H1 (cell line): ENCODE measurements around the gene FOSL1. TPM values are rescaled to one million over a fixed set of nuclear protein-coding genes. Genes with fewer than 3 reads are reported as not detected.

Experiments
- CTCF ChIA-PET: fragments of 300-600 bp; sonication (Branson Sonifier 250); formaldehyde crosslinking; loops from one replicate; lab custom pipeline; 2021; ENCODE audit not compliant: partially characterized antibody; lab: Charles Lee
- POLR2A ChIA-PET: fragments of 300-600 bp; sonication (Branson Sonifier 250); formaldehyde crosslinking; loops from one replicate; lab custom pipeline; 2021; ENCODE audit warnings: inconsistent platforms; ENCODE audit not compliant: partially characterized antibody; lab: Charles Lee
- DNase-seq, 2 experiments: peaks; one replicate each; pipeline versions ENCODE4 v3.0.0 to v3.0.0-alpha.2; 2010 to 2022; ENCODE audit warnings: low spot score in 2 of 2, low read depth in 1 of 2, mixed read lengths in 1 of 2
- FAIRE-seq: peaks from 2 replicates; lab custom pipeline; 2011; peaks lifted over from hg19 to GRCh38; lab: Jason Lieb, UNC
- H2AFZ ChIP-seq: 2 replicates; pipeline ENCODE4 v1.8.1; 2012; ENCODE audit warnings: low read length, inconsistent platforms
- H2AK5ac ChIP-seq: 2 replicates; pipeline ENCODE4 v1.6.1; 2013; ENCODE audit warnings: low read depth, low read length
- H2BK120ac ChIP-seq: replicated peaks from 2 replicates; pipeline ENCODE3; 2013; ENCODE audit warnings: low read depth, low read length, inconsistent platforms
- H2BK12ac ChIP-seq: 2 replicates; pipeline ENCODE4 v1.6.1; 2013; ENCODE audit warnings: low read depth, low read length
- H2BK15ac ChIP-seq: 2 replicates; pipeline ENCODE4 v1.6.1; 2013; ENCODE audit warnings: low read length
- H2BK20ac ChIP-seq: 2 replicates; pipeline ENCODE4 v1.6.1; 2013; ENCODE audit warnings: low read length
- H2BK5ac ChIP-seq: 2 replicates; pipeline ENCODE4 v1.6.1; 2013; ENCODE audit warnings: low read depth, low read length
- H3K14ac ChIP-seq: 2 replicates; pipeline ENCODE4 v1.6.1; 2013; ENCODE audit warnings: inconsistent platforms; ENCODE audit not compliant: insufficient read length
- H3K18ac ChIP-seq: 2 replicates; pipeline ENCODE4 v1.6.1; 2013; ENCODE audit warnings: low read length; ENCODE audit errors: extremely low read depth
- H3K23ac ChIP-seq: 2 replicates; pipeline ENCODE4 v1.6.1; 2013; ENCODE audit warnings: inconsistent platforms; ENCODE audit not compliant: insufficient read length
- H3K23me2 ChIP-seq: 2 replicates; pipeline ENCODE4 v1.6.1; 2013; ENCODE audit warnings: low read depth, low read length
- H3K27ac ChIP-seq: 2 replicates; pipeline ENCODE4 v1.6.1; 2011; ENCODE audit warnings: low read depth, low read length, inconsistent platforms
- H3K27me3 ChIP-seq, 4 experiments: replicated peaks in 1 of 4; 1 replicate in 1 of 4; 2 replicates in 3 of 4; pipeline versions ENCODE4 v1.6.1 to v1.8.1; 2011 to 2013; ENCODE audit warnings: low read length in 3 of 4, mild to moderate bottlenecking in 3 of 4, inconsistent platforms in 2 of 4, mixed read lengths in 2 of 4, moderate library complexity in 1 of 4; ENCODE audit not compliant: control insufficient read depth in 3 of 4, insufficient read depth in 3 of 4; ENCODE audit errors: extremely low read depth in 1 of 4
- H3K36me3 ChIP-seq, 4 experiments: 2 replicates each; pipeline versions ENCODE4 v1.6.1 to v1.8.1; 2011 to 2013; ENCODE audit warnings: mild to moderate bottlenecking in 4 of 4, low read length in 3 of 4, moderate library complexity in 2 of 4, control low read depth in 1 of 4, inconsistent platforms in 1 of 4; ENCODE audit not compliant: insufficient read depth in 4 of 4, control insufficient read depth in 2 of 4
- H3K4ac ChIP-seq: replicated peaks from 2 replicates; pipeline ENCODE3; 2013; ENCODE audit warnings: low read length, low read depth, mixed read lengths, inconsistent platforms; ENCODE audit not compliant: insufficient read length
- H3K4me1 ChIP-seq, 4 experiments: replicated peaks in 1 of 4; 1 replicate in 1 of 4; 2 replicates in 3 of 4; pipeline versions ENCODE4 v1.6.1 to v1.8.1; 2011 to 2013; ENCODE audit warnings: low read length in 3 of 4, inconsistent platforms in 2 of 4, mixed read lengths in 1 of 4; ENCODE audit not compliant: insufficient read depth in 4 of 4, control insufficient read depth in 3 of 4
- H3K4me2 ChIP-seq, 2 experiments: 2 replicates each; pipeline versions ENCODE4 v1.6.1 to v1.8.1; 2011 to 2013; ENCODE audit warnings: low read depth in 2 of 2, low read length in 2 of 2, control low read depth in 1 of 2, inconsistent platforms in 1 of 2, mild to moderate bottlenecking in 1 of 2; ENCODE audit not compliant: insufficient read depth in 1 of 2
- H3K4me3 ChIP-seq, 4 experiments: fragments of 200-600, 300-600 bp in 1 of 4; sonication (generic), shearing (Covaris generic), sonication (Bioruptor Twin) in 1 of 4; 2 replicates each; pipeline versions ENCODE4 v1.5.1 to v1.8.1; 2011 to 2016; ENCODE audit warnings: low read length in 4 of 4, low read depth in 3 of 4, control low read depth in 2 of 4, inconsistent platforms in 2 of 4, mild to moderate bottlenecking in 2 of 4, mixed read lengths in 1 of 4, moderate library complexity in 1 of 4; ENCODE audit not compliant: insufficient read depth in 2 of 4; ENCODE audit errors: extremely low read depth in 1 of 4
- H3K56ac ChIP-seq: replicated peaks from 2 replicates; pipeline ENCODE3; 2013; ENCODE audit warnings: low read depth, mild to moderate bottlenecking, mixed read lengths, low read length, inconsistent platforms; ENCODE audit not compliant: insufficient read length
- H3K79me1 ChIP-seq: 2 replicates; pipeline ENCODE4 v1.6.1; 2013; ENCODE audit warnings: low read depth, low read length, control low read depth
- H3K79me2 ChIP-seq, 2 experiments: 2 replicates each; pipeline versions ENCODE4 v1.6.1 to v1.8.1; 2012 to 2013; ENCODE audit warnings: low read length in 2 of 2, mild to moderate bottlenecking in 2 of 2, inconsistent platforms in 1 of 2; ENCODE audit not compliant: insufficient read depth in 2 of 2, control insufficient read depth in 1 of 2
- H3K9ac ChIP-seq, 4 experiments: replicated peaks in 1 of 4; 1 replicate in 1 of 4; 2 replicates in 3 of 4; pipeline versions ENCODE4 v1.6.1 to v1.8.1; 2011 to 2013; ENCODE audit warnings: low read depth in 3 of 4, low read length in 3 of 4, control low read depth in 2 of 4, mild to moderate bottlenecking in 2 of 4, moderate library complexity in 2 of 4, inconsistent platforms in 1 of 4; ENCODE audit errors: extremely low read depth in 1 of 4
- H3K9me3 ChIP-seq, 2 experiments: 2 replicates each; pipeline versions ENCODE4 v1.6.1 to v1.8.1; 2012 to 2013; ENCODE audit warnings: mild to moderate bottlenecking in 2 of 2, moderate library complexity in 2 of 2, control low read depth in 1 of 2, inconsistent platforms in 1 of 2, low read depth in 1 of 2, low read length in 1 of 2, mixed read lengths in 1 of 2; ENCODE audit not compliant: insufficient read depth in 2 of 2
- H4K20me1 ChIP-seq, 2 experiments: replicated peaks in 1 of 2; 2 replicates each; pipeline versions ENCODE3 to v1.8.1; 2011 to 2013; ENCODE audit warnings: inconsistent platforms in 2 of 2, low read length in 2 of 2, mild to moderate bottlenecking in 1 of 2; ENCODE audit not compliant: insufficient read depth in 2 of 2, control insufficient read depth in 1 of 2
- H4K5ac ChIP-seq: 2 replicates; pipeline ENCODE4 v1.6.1; 2013; ENCODE audit warnings: low read length, low read depth, mixed read lengths, inconsistent platforms; ENCODE audit not compliant: insufficient read length
- H4K8ac ChIP-seq: 2 replicates; pipeline ENCODE4 v1.8.0; 2013; ENCODE audit warnings: mild to moderate bottlenecking, moderate library complexity, low read length, inconsistent platforms; ENCODE audit not compliant: insufficient read depth; ENCODE audit errors: extremely low read depth
- H4K91ac ChIP-seq: replicated peaks from 2 replicates; pipeline ENCODE3; 2013; ENCODE audit warnings: low read length, mixed read lengths, inconsistent platforms; ENCODE audit not compliant: insufficient read length
- BRCA1 ChIP-seq: IDR thresholded peaks from 2 replicates; pipeline ENCODE4 v1.6.1; 2012; ENCODE audit warnings: low read depth, low read length, improper control_type of control experiment
- EP300 ChIP-seq, 2 experiments: IDR thresholded peaks; 1 replicate in 1 of 2; 2 replicates in 1 of 2; pipeline ENCODE4 v1.6.1; 2011 to 2012; ENCODE audit warnings: low read depth in 2 of 2, low read length in 2 of 2, mild to moderate bottlenecking in 2 of 2, borderline replicate concordance in 1 of 2, inconsistent platforms in 1 of 2, moderate library complexity in 1 of 2
- KDM4A ChIP-seq: IDR thresholded peaks from one replicate; pipeline ENCODE4 v1.7.1; 2012; ENCODE audit warnings: low read depth, mild to moderate bottlenecking, moderate library complexity, low read length, inconsistent platforms; ENCODE audit not compliant: severe bottlenecking
- NANOG ChIP-seq: IDR thresholded peaks from 2 replicates; pipeline ENCODE4 v1.6.1; 2011; ENCODE audit warnings: low read length, low read depth, mild to moderate bottlenecking, inconsistent platforms; ENCODE audit not compliant: insufficient read depth, poor library complexity, severe bottlenecking
- NRF1 ChIP-seq: IDR thresholded peaks from 2 replicates; pipeline ENCODE4 v1.6.1; 2011; ENCODE audit warnings: mild to moderate bottlenecking, low read depth, low read length, improper control_type of control experiment
- PHF8 ChIP-seq: fragments of 200-600 bp; sonication (generic); conservative IDR thresholded peaks from 2 replicates; pipeline ENCODE4 v1.7.1; 2012; ENCODE audit warnings: low read depth, mild to moderate bottlenecking, inconsistent platforms, low read length, moderate library complexity
- RNF2 ChIP-seq: fragments of 200-900, 300-1000 bp; sonication (generic); IDR thresholded peaks from 2 replicates; pipeline ENCODE4 v1.7.1; 2016; ENCODE audit warnings: borderline replicate concordance, low read depth, mild to moderate bottlenecking, antibody characterized with exemption, low read length; ENCODE audit not compliant: poor library complexity, severe bottlenecking; ENCODE audit errors: missing control alignments
- TAF1 ChIP-seq: IDR thresholded peaks from 2 replicates; pipeline ENCODE4 v1.6.1; 2011; ENCODE audit warnings: mild to moderate bottlenecking, low read depth, low read length
- ZNF274 ChIP-seq: IDR thresholded peaks from 2 replicates; pipeline ENCODE4 v1.7.0; 2012; ENCODE audit warnings: low read length, borderline replicate concordance; ENCODE audit errors: extremely low read depth
- WGBS, 2 experiments: shearing (Covaris generic) in 1 of 2; methylation state at CpG; one replicate each; pipeline versions ENCODE4 v1.1.6 to v1.1.7; 2013 to 2015; ENCODE audit warnings: low lambda C conversion rate in 2 of 2, mixed read lengths in 2 of 2, inconsistent platforms in 1 of 2, low coverage in 1 of 2, missing lambda C conversion rate in 1 of 2; ENCODE audit not compliant: insufficient replicate concordance in 2 of 2, insufficient coverage in 1 of 2, insufficient read length in 1 of 2; ENCODE audit errors: extremely low coverage in 1 of 2, missing lambda C conversion rate in 1 of 2; 5-methylcytosine and 5-hydroxymethylcytosine counted together
- polyA plus RNA-seq, 7 experiments: library from polyadenylated mRNA; depleted of rRNA in 3 of 7; stranded (reverse) in 5 of 7; unstranded in 2 of 7; fragments of >200 nt in 5 of 7; fragments of 200-250 nt in 2 of 7; gene quantifications; 1 replicate in 5 of 7; 2 replicates in 1 of 7; 4 replicates in 1 of 7; pipeline versions ENCODE4 v1.2.1 to v1.2.3, GENCODE V29; 2011 to 2013; ENCODE audit warnings: missing spikeins in 2 of 7, mixed read lengths in 2 of 7
- total RNA-seq: library from RNA; stranded (reverse); fragmentation: NEBNext Ultra II Directional; extraction: Animal tissue kit (Norgen Biotek cat#: 25700); gene quantifications from 2 replicates; pipeline ENCODE4 v1.2.1, GENCODE V29; 2021

The FOSL1 gene
- total and polyA plus RNA-seq, 2 of the 8 experiments (the other 6 are each of a cell fraction or from before 2014, with no cell fraction given): 6.3 to 7.2 TPM

- H3K23ac ChIP-seq: no peak overlapping the region
- ChIA-PET POLR2A (interaction anchor here (0.7 to 39.7 kb wide), 7 partner anchors 9 to 174 kb away, joined by 3 to 1071 read pairs (median 5); partner anchors contain the start of genes C11orf68, CFL1, EFEMP2 and MUS81), CTCF (interaction anchor here (0.6 to 19.6 kb wide), 13 partner anchors 8 to 958 kb away, joined by 3 to 283 read pairs (median 4); partner anchors contain the start of gene EFEMP2)
- H3K56ac ChIP-seq: no peak overlapping the region
- WGBS, 2 experiments: 93% methylated on average over 15 of the region's 16 CpGs; no CpG with 5 or more reads in 1 of the 2 experiments
- no peak overlapping the region for H2AFZ ChIP-seq
- H3K23me2 ChIP-seq: peaks cover 17% of the 10 kb centered on the region
- H3K18ac ChIP-seq: no peak overlapping the region
- H3K27ac ChIP-seq: no peak overlapping the region
- no peak overlapping the region for H4K8ac ChIP-seq
- peaks cover 0 to 4% of the 10 kb centered on the region in 2 experiments for H4K20me1 ChIP-seq
- H4K5ac ChIP-seq: no peak overlapping the region
- no peaks in the 10 kb centered on the region for H3K79me2 ChIP-seq
- H3K9ac ChIP-seq: no peak overlapping the region
- no peak overlapping the region for H3K4me2 ChIP-seq
- no peak overlapping the region for H4K91ac ChIP-seq
- no peak overlapping the region for H2BK5ac ChIP-seq
- H3K79me1 ChIP-seq: no peaks in the 10 kb centered on the region; the same call in 1 of the 2 replicates
- no peak overlapping the region for H3K4ac ChIP-seq
- H3K27me3 ChIP-seq: peaks cover 4 to 24% (median 19%) of the 10 kb centered on the region in 4 experiments
- H3K4me1 ChIP-seq: peaks cover 0 to 23% (median 10%) of the 10 kb centered on the region in 4 experiments; a peak in 5 of 7 replicates
- H2BK120ac ChIP-seq: no peak overlapping the region
- H3K14ac ChIP-seq: no peak overlapping the region
- H3K36me3 ChIP-seq: no peaks in the 10 kb centered on the region
- H2BK15ac ChIP-seq: no peak overlapping the region
- TF ChIP-seq NANOG (no peak), KDM4A (no peak), BRCA1 (no peak), PHF8 (no peak), TAF1 (no peak), RNF2 (no peak), ZNF274 (no peak), EP300 (IDR thresholded peaks at IDR 0.05; ENCODE audit: borderline replicate concordance in 1 of 2, low read depth in 2 of 2, low read length in 2 of 2) (no peak), NRF1 (no peak)
- no peak overlapping the region for H3K4me3 ChIP-seq
- H2BK20ac ChIP-seq: no peak overlapping the region
- no peaks in the 10 kb centered on the region for H3K9me3 ChIP-seq
- DNase-seq: no peak
- H2BK12ac ChIP-seq: no peak overlapping the region
- FAIRE-seq: no peak
- no peak overlapping the region for H2AK5ac ChIP-seq
Observed at GRCh38 chr11:65894034-65894591, 6.1 kb downstream of the FOSL1 start.
